Measurements from ENCODE around the gene NLRP8.

- TF ChIP-seq, protein P1, sequence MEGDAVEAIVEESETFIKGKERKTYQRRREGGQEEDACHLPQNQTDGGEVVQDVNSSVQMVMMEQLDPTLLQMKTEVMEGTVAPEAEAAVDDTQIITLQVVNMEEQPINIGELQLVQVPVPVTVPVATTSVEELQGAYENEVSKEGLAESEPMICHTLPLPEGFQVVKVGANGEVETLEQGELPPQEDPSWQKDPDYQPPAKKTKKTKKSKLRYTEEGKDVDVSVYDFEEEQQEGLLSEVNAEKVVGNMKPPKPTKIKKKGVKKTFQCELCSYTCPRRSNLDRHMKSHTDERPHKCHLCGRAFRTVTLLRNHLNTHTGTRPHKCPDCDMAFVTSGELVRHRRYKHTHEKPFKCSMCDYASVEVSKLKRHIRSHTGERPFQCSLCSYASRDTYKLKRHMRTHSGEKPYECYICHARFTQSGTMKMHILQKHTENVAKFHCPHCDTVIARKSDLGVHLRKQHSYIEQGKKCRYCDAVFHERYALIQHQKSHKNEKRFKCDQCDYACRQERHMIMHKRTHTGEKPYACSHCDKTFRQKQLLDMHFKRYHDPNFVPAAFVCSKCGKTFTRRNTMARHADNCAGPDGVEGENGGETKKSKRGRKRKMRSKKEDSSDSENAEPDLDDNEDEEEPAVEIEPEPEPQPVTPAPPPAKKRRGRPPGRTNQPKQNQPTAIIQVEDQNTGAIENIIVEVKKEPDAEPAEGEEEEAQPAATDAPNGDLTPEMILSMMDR (conservative IDR thresholded peaks at IDR 0.05; ENCODE audit: low read depth, low read length) = no peak
- TF ChIP-seq EZH2 (IDR thresholded peaks at IDR 0.05; ENCODE audit: low read length, unreplicated experiment) = no peak
- no peak for TF ChIP-seq EZH2phosphoT487 (IDR thresholded peaks at IDR 0.05; ENCODE audit: borderline replicate concordance, low read length)
Observed at GRCh38 chr19:55993492-55993891, 45.9 kb downstream of the NLRP8 start.

Data from PC-3 (cell line).